Activated CD8-positive, alpha-beta memory T cell treated with anti-CD3 and anti-CD28 coated beads, Interleukin-2, amount 10 ng/mL, durations not matched to agents 7 days and 5 days (primary cell): ENCODE measurements around the gene UHMK1. TPM values are rescaled to one million over a fixed set of nuclear protein-coding genes. Genes with fewer than 3 reads are reported as not detected.
"Not testable (repeated sequence)": the region's sequence is repeated elsewhere in the genome, so short reads cannot be mapped to it uniquely, and the experiment has no call there.

Experiments used
- ATAC-seq: fragments of 150-1000 bp; cut with Tn5 transposase; one replicate; pipeline ENCODE4 v1.10.0; 2021; ENCODE audit warnings: moderate library complexity
- CTCF ChIA-PET: fragments of 350-600 bp; sonication (Branson Sonifier 250); formaldehyde crosslinking; loops from one replicate; lab custom pipeline; 2021; ENCODE audit warnings: antibody characterized with exemption; lab: Charles Lee
- DNase-seq: peaks from one replicate; pipeline ENCODE4 v3.0.0-alpha.2; 2020
- H3K27ac Mint-ChIP-seq: one replicate; pipeline ENCODE4 v1.8.0; 2021; ENCODE audit warnings: mild to moderate bottlenecking, mixed read lengths
- H3K27me3 Mint-ChIP-seq: one replicate; pipeline ENCODE4 v1.8.0; 2021; ENCODE audit warnings: mixed read lengths
- H3K36me3 Mint-ChIP-seq: one replicate; pipeline ENCODE4 v1.8.0; 2021; ENCODE audit warnings: mild to moderate bottlenecking, mixed read lengths
- H3K4me1 Mint-ChIP-seq: one replicate; pipeline ENCODE4 v1.8.0; 2021; ENCODE audit warnings: mixed read lengths
- H3K4me3 Mint-ChIP-seq: one replicate; pipeline ENCODE4 v1.8.0; 2021; ENCODE audit warnings: mild to moderate bottlenecking, moderate library complexity, mixed read lengths
- H3K9me3 Mint-ChIP-seq: one replicate; pipeline ENCODE4 v1.8.0; 2022; ENCODE audit warnings: low read depth, mixed read lengths
- total RNA-seq, 2 experiments: library from RNA; stranded (reverse); gene quantifications; one replicate each; pipeline ENCODE4 v1.2.3, GENCODE V29; 2021

UHMK1 gene
- total RNA-seq, 2 experiments from 2014 or later, result 51.5 to 62.0 TPM

DNA sequence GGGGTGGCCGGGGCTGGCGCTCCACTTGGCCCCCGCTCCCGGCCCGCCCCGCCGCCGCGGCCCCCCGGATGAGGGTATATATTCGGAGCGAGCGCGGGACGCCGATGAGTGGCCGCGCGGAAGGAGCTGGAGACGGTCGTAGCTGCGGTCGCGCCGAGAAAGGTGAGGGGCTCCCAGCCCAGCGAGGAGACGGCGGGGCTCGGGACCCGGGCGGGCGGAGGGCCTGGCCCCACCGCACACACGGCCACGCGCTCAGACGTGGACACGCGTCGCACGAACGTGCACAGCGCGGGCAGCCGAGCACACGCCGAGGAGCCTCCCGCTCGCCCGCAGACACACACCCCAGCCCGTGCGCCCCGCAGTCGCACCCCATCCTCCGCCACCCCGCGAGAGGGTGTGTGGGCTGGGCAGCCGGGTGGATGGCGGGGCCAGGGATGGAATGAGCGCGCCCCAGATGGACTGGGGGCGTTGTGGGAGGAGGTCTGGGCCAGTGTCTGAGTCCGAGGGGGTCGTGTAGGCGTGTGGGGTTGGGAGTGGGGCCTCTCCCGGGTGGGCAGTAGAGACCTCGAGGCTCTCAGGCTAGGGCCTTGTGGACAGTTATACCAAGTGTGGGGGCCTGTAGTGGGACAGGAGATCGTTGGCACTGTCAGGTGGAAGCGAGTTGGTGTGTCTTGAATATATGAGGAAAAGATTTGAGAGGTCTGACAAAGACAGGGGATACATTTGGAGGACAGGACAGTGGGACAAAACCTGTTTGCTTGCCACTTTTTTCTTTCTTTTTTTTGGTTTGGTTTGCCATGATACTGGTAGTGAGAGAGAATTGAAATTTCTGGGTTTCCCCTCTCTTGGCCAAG lies 64.2 kb downstream of the UHMK1 start, which contains the start of gene UAP1:
Gene UAP1, plus strand, starts transcription at position 107 of the 854 bp plus-strand sequence. CDS start 4,347 bp downstream, outside the sequence.
- H3K27ac Mint-ChIP-seq, result peak within 1 kb of the TSS; percentile 92
- ATAC-seq (peak; percentile 43), DNase-seq (no peak)
- H3K9me3 Mint-ChIP-seq, result no peaks in the 10 kb centered on the region
- H3K27me3 Mint-ChIP-seq, result no peaks in the 10 kb centered on the region
- CTCF ChIA-PET, result interaction anchor here (1.0 to 1.3 kb wide), 2 partner anchors 12 to 32 kb away, joined by 3 read pairs; no protein-coding TSS in a partner anchor
- H3K4me1 Mint-ChIP-seq, result peaks cover 45% of the 10 kb centered on the region
- H3K36me3 Mint-ChIP-seq, result peaks cover 9% of the 10 kb centered on the region
- H3K4me3 Mint-ChIP-seq, result peak within 1 kb of the TSS; percentile 82

DNA sequence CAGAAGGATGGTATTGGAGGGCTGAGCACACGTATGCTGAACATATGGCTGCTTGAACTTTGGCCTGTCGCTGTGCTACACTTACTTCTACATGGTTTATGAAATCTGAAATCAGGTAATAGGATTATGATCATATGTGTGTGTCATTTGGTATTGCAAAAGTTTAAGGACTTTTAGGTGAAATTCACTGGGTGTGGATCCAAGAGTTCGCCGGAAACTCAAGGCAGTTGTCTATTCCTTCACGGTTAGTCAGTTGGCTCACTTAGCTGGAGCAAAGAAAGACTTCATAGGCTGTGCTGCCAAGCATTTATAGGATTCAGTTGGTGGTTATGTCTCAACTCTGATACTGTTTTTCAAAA lies 64.8 kb downstream of the UHMK1 start:
- CTCF ChIA-PET, result no interaction called here
- Mint-ChIP-seq H3K36me3 (peaks cover 12% of the 10 kb centered on the region), H3K4me3 (peak overlapping the region; percentile 82), H3K4me1 (peaks cover 46% of the 10 kb centered on the region), H3K9me3 (no peaks in the 10 kb centered on the region), H3K27ac (peak overlapping the region; percentile 84), H3K27me3 (no peaks in the 10 kb centered on the region)
- DNase-seq (no peak), ATAC-seq (no peak)

DNA sequence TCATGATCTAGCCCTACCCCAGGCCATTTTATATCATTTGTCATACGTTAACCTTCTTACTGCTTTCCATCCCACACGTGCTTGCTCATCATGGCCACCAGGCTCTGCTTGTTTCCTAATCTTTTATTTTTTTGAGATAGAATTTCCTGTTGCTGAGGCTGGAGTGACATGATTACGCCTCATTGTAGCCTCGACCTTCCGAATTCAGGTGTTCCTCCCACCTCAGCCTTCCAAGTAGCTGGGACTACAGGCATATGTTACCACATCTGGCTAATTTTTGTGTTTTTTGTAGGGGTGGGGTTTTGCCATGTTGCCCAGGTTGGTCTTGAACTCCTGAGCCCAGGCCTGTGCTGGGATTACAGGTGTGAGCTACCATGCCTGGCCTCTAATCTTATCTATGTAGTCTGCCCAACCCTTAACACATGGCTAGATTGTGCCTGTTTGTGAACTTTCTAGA lies 67.2 kb downstream of the UHMK1 start:
- Mint-ChIP-seq H3K9me3 (no peaks in the 10 kb centered on the region), H3K27ac (no peak overlapping the region), H3K4me1 (peaks cover 46% of the 10 kb centered on the region), H3K36me3 (peaks cover 16% of the 10 kb centered on the region), H3K27me3 (no peaks in the 10 kb centered on the region), H3K4me3 (no peak overlapping the region)
- DNase-seq (no peak), ATAC-seq (no peak)
- CTCF ChIA-PET, result no interaction called here

DNA sequence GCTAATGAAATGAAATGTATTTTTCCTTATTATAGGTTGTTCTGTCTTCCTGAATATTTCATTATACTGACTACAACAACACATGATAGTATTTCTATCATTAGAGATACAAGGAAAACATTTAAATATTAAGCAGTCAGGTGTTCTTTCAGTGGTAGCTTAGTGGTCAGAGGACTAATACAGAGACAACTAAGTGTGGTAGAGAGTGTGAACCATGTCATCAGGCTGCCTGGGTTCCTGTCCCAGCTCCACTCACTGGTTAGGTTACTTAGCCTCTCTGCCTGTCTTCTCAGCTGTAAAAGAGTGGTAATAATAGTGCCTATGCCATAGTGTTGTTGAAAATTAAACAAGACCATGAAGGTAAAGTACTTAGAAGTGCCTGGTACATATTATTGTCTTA lies 67.8 kb downstream of the UHMK1 start:
- DNase-seq (no peak), ATAC-seq (no peak)
- no peak overlapping the region for H3K27ac Mint-ChIP-seq
- peaks cover 42% of the 10 kb centered on the region for H3K4me1 Mint-ChIP-seq
- H3K36me3 Mint-ChIP-seq, result peaks cover 16% of the 10 kb centered on the region
- H3K4me3 Mint-ChIP-seq, result no peak overlapping the region
- H3K27me3 Mint-ChIP-seq, result no peaks in the 10 kb centered on the region
- CTCF ChIA-PET, result no interaction called here
- no peaks in the 10 kb centered on the region for H3K9me3 Mint-ChIP-seq

DNA sequence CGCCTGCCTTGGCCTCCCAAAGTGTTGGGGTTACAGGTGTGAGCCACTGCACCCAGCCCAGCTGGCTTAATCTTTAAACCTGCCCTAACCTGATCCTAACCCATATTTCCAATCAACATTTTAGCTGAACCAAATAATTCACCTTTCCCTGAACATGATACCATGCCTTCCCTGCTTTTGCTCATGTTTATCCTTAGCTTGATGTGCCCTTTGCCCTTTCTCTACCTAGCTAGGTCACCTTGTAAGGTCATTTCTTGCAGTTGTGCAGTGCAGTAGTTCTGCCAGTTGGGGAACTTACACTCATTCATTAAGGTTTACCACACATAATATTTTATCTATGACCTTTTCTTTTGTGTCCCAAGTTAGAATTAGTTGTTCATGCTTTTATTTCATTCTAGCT lies 69.3 kb downstream of the UHMK1 start:
- Mint-ChIP-seq H3K27me3 (no peaks in the 10 kb centered on the region), H3K4me1 (peaks cover 35% of the 10 kb centered on the region), H3K4me3 (no peak overlapping the region), H3K27ac (no peak overlapping the region), H3K36me3 (peaks cover 14% of the 10 kb centered on the region), H3K9me3 (no peaks in the 10 kb centered on the region)
- no peak for DNase-seq
- ATAC-seq, result no peak
- CTCF ChIA-PET, result interaction anchor here (1.2 kb wide), 1 partner anchor 13 kb away, joined by 3 read pairs; no protein-coding TSS in a partner anchor

DNA sequence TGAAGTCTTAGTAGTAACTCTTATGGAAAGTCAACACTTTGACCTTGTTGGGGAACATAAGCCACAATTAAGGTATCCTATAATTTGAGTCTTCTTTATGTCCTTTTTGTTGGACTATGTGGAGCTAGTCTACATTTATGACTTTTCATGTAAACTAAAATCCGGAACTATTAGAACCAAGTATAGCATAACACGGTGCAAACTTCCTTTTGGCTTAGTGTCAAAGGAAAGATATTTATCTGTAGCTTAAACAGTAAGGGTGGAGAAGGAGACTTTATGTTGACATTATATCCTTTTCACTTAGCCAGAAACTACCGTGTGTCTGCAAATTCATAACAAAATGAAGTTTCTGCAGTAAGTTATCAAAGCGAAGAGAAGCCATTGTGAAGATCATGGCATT lies 71.2 kb downstream of the UHMK1 start:
- no peak for DNase-seq
- H3K27ac Mint-ChIP-seq, result no peak overlapping the region

DNA sequence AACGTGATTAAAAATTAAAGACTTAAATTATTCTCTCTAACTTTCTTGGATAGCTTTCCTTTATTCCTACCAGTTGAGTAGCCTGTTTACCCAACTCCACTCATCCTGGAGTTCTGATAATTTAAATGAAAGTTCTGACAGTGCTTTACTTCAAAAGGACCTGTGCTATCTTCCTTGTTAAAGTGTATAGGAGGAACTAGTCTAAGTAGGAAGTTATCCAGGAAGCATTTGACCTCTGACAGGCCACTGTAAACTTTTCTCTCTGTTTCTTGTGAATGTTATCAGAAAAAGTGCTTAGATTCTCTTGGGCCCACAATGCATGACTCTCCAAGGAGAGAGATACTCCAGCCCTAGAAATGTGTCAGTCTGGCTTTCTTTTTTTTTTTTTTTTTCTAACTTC lies 73.1 kb downstream of the UHMK1 start:
- CTCF ChIA-PET, result no interaction called here
- H3K27ac Mint-ChIP-seq, result no peak overlapping the region
- H3K9me3 Mint-ChIP-seq, result no peaks in the 10 kb centered on the region
- H3K36me3 Mint-ChIP-seq, result peaks cover 14% of the 10 kb centered on the region
- no peaks in the 10 kb centered on the region for H3K27me3 Mint-ChIP-seq
- H3K4me3 Mint-ChIP-seq, result no peak overlapping the region
- H3K4me1 Mint-ChIP-seq, result peaks cover 8% of the 10 kb centered on the region
- ATAC-seq (no peak), DNase-seq (no peak)

More for the DNA sequence above, 71.2 kb downstream of the UHMK1 start:
- no peak for ATAC-seq
- H3K9me3 Mint-ChIP-seq, result no peaks in the 10 kb centered on the region
- peaks cover 14% of the 10 kb centered on the region for H3K36me3 Mint-ChIP-seq
- H3K4me1 Mint-ChIP-seq, result peaks cover 25% of the 10 kb centered on the region
- H3K27me3 Mint-ChIP-seq, result no peaks in the 10 kb centered on the region
- no peak overlapping the region for H3K4me3 Mint-ChIP-seq
- CTCF ChIA-PET, result no interaction called here

DNA sequence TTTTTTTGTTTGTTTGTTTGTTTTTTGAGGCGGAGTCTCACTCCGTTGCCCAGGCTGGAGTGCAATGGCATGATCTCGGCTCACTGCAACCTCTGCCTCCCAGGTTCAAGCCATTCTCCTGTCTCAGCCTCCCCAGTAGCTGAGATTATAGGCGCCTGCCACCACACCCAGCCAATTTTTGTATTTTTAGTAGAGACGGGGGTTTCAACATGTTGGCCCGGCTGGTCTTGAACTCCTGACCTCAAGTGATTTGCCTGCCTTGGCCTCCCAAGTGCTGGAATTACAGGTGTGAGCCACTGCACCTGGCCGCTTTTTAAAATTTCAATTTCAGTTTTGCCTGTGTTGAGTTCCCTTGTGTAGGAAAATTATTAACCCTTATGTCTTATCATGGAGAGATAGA lies 73.5 kb downstream of the UHMK1 start:
- H3K27me3 Mint-ChIP-seq, H3K27ac Mint-ChIP-seq, ATAC-seq, DNase-seq, CTCF ChIA-PET, H3K4me1 Mint-ChIP-seq, H3K4me3 Mint-ChIP-seq, H3K9me3 Mint-ChIP-seq: not testable (repeated sequence)
- peaks cover 11% of the 10 kb centered on the region for H3K36me3 Mint-ChIP-seq

DNA sequence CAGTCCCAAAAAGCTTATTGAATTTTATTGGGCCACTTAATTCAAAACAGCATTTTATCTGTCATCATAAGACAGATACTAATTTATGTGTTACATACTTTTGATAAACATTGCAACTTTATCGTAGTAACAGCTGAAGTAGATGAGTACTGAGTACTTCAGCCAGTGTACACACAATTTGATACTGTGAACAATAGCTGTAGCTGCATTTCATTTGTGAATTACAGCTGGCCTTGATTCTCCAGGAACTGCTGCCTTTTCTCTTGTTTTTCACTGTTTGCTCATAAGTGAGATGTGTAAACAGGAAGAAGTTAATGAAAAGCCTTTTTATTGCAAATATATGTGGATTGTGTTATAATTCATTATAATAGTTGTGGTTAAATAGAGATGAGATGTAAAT lies 74.1 kb downstream of the UHMK1 start:
- Mint-ChIP-seq H3K36me3 (peaks cover 8% of the 10 kb centered on the region), H3K9me3 (no peaks in the 10 kb centered on the region), H3K27ac (no peak overlapping the region), H3K4me3 (no peak overlapping the region), H3K27me3 (no peaks in the 10 kb centered on the region), H3K4me1 (peaks cover 5% of the 10 kb centered on the region)
- CTCF ChIA-PET, result no interaction called here
- ATAC-seq (no peak), DNase-seq (no peak)

DNA sequence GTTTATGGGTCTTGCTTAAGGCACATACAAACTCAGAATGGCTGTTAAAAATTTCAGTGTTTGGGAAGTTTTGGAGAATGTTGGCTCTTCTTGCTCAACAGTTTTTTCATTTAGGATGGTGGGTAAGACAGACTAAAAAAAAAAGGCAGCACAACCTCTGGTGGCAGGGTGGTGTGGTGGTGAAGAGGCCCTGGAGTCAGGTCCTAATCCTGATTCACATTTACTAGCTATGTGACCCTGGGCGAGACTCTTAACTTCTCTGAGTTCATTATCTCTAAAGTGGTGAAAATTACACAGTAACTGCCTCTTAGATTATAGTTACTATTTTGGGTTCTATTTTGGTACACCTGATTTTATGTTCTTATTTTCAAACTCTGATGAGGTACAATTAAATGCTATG lies 75.5 kb downstream of the UHMK1 start:
- H3K9me3 Mint-ChIP-seq, result no peaks in the 10 kb centered on the region
- H3K27me3 Mint-ChIP-seq, result no peaks in the 10 kb centered on the region
- no peak overlapping the region for H3K27ac Mint-ChIP-seq
- H3K4me1 Mint-ChIP-seq, result peaks cover 3% of the 10 kb centered on the region
- CTCF ChIA-PET, result interaction anchor here (1.2 kb wide), 1 partner anchor 12 kb away, joined by 3 read pairs; the partner anchor contains the start of gene UAP1
- H3K4me3 Mint-ChIP-seq, result no peak overlapping the region
- H3K36me3 Mint-ChIP-seq, result peaks cover 2% of the 10 kb centered on the region
- DNase-seq (no peak), ATAC-seq (no peak)

DNA sequence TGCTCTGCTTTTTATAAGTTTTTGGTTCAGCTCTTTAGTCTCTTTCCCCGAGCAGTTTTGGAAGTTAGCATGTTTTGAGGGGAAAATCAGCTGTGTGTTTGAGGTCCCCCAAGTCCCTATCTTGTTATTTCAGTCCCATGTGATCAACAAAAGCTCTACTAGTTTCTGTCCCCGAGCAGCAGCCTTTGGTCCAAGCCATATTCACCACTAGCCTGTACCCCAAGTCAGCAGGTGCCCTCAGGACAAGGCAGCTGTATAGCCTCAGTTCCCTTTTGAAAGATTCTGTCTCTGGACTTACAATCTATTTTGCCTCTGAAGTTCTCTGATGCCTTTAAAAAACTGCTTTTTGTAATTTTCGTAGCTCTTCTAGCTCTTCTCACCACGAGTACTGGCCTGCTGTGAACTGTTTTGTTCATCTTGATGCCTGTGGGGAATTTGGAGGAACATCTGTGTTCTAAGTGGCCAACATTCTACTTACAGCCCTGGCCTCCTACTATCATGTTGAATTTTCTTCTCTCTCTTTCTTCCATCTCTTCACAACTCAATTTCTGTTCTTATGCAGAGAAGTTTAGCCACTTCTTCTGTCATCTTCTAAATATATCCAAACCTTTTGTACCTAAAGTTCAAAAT lies 80.6 kb downstream of the UHMK1 start:
- Mint-ChIP-seq H3K27me3 (no peaks in the 10 kb centered on the region), H3K9me3 (no peaks in the 10 kb centered on the region), H3K4me3 (no peak overlapping the region), H3K27ac (no peak overlapping the region), H3K36me3 (peaks cover 8% of the 10 kb centered on the region), H3K4me1 (no peaks in the 10 kb centered on the region)
- CTCF ChIA-PET, result interaction anchor here (1.2 kb wide), 1 partner anchor 23 kb away, joined by 4 read pairs; no protein-coding TSS in a partner anchor
- DNase-seq (no peak), ATAC-seq (no peak)

DNA sequence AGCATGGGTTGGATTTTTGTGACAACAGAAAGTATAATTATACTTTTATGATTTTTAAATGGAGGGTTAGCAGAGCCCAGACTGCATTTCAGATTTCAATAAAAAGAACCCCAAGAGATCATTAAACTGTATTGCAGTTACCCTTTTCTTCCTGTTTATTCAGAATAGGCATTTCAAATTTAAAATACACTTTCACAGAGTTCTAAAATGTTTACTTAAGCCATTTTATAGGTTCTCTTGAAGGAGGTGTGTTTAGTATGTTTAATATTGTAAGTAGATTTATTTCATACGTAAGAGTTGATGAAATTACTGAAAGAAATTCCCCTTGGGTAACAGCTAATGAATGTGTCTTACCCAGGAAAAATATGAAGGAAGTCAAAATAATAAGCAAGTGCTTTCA lies 81.3 kb downstream of the UHMK1 start:
- H3K9me3 Mint-ChIP-seq, result no peaks in the 10 kb centered on the region
- H3K4me1 Mint-ChIP-seq, result no peaks in the 10 kb centered on the region
- ATAC-seq (no peak), DNase-seq (no peak)
- peaks cover 8% of the 10 kb centered on the region for H3K36me3 Mint-ChIP-seq
- CTCF ChIA-PET, result interaction anchor here (1.2 kb wide), 1 partner anchor 22 kb away, joined by 4 read pairs; no protein-coding TSS in a partner anchor
- no peak overlapping the region for H3K27ac Mint-ChIP-seq
- no peak overlapping the region for H3K4me3 Mint-ChIP-seq
- H3K27me3 Mint-ChIP-seq, result no peaks in the 10 kb centered on the region
